ENCODE results near the gene ADCY9.
A peak's percentile ranks its signal among the peaks of the same experiment; 100 is the strongest.

Gene ADCY9

GRCh38 chr16:4114257-4115208 is 1.7 kb downstream of the ADCY9 start:
- no peak overlapping the region for H3K4me3 ChIP-seq (ENCODE audit: low read depth, low read length)
- TF ChIP-seq POLR2A (IDR thresholded peaks at IDR 0.05; ENCODE audit: extremely low read depth, insufficient read length): no peak
- TF ChIP-seq MYC (IDR thresholded peaks at IDR 0.05; ENCODE audit: low read depth, low read length): no peak
- TF ChIP-seq, protein P1, sequence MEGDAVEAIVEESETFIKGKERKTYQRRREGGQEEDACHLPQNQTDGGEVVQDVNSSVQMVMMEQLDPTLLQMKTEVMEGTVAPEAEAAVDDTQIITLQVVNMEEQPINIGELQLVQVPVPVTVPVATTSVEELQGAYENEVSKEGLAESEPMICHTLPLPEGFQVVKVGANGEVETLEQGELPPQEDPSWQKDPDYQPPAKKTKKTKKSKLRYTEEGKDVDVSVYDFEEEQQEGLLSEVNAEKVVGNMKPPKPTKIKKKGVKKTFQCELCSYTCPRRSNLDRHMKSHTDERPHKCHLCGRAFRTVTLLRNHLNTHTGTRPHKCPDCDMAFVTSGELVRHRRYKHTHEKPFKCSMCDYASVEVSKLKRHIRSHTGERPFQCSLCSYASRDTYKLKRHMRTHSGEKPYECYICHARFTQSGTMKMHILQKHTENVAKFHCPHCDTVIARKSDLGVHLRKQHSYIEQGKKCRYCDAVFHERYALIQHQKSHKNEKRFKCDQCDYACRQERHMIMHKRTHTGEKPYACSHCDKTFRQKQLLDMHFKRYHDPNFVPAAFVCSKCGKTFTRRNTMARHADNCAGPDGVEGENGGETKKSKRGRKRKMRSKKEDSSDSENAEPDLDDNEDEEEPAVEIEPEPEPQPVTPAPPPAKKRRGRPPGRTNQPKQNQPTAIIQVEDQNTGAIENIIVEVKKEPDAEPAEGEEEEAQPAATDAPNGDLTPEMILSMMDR (IDR thresholded peaks at IDR 0.05; ENCODE audit: low read depth, low read length): no peak
- TF ChIP-seq, protein P2, sequence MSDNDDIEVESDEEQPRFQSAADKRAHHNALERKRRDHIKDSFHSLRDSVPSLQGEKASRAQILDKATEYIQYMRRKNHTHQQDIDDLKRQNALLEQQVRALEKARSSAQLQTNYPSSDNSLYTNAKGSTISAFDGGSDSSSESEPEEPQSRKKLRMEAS (IDR thresholded peaks at IDR 0.05; ENCODE audit: low read depth, low read length): no peak
- no peak for DNase-seq (ENCODE audit: low read depth)

DNA sequence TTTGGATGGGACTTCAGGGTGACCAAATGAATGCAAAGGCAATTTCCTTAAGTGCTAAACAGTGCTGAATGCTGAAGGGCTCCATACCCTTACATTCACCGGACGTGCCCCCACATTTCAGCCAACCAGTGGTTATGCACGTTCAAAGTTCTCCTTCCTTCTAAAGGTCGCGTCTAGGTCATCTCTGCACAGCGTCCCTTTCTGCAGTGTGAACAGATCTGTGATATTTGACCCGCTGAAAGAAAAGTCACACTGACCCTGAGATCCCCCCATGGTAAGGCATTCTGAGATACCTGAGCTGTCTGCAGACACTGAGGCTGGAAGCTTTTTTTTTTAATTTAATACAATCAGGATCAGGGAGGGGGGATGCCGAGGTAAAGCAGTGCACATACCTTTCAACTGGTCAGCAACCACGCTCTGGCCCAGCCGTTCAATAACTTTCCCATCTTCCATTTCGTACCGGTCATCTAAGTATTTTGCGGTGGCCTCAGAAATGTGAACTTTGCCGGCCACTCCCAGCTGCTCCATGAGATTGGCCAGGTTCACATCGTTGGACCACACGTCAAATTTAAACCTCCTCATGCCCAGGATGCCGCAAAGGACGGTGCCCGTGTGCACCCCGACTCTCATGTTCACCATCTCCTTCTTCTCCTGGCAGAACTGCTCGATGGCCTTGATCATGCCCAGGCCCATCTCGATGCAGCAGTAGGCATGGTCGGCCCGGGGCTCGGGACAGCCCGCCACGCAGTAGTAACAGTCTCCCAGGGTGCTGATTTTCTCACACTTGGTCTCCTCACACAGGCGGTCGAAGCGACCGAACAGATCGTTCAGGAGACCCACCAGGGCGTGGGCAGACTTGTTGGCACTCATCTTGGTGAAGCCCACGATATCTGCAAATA is 2.6 kb downstream of the ADCY9 start:
- peak overlapping the region; percentile 40 for H3K4me3 ChIP-seq (ENCODE audit: low read depth, low read length)
- peak; percentile 53 for DNase-seq (ENCODE audit: low read depth)
- TF ChIP-seq, protein P1 (IDR thresholded peaks at IDR 0.05; ENCODE audit: low read depth, low read length): no peak

DNA sequence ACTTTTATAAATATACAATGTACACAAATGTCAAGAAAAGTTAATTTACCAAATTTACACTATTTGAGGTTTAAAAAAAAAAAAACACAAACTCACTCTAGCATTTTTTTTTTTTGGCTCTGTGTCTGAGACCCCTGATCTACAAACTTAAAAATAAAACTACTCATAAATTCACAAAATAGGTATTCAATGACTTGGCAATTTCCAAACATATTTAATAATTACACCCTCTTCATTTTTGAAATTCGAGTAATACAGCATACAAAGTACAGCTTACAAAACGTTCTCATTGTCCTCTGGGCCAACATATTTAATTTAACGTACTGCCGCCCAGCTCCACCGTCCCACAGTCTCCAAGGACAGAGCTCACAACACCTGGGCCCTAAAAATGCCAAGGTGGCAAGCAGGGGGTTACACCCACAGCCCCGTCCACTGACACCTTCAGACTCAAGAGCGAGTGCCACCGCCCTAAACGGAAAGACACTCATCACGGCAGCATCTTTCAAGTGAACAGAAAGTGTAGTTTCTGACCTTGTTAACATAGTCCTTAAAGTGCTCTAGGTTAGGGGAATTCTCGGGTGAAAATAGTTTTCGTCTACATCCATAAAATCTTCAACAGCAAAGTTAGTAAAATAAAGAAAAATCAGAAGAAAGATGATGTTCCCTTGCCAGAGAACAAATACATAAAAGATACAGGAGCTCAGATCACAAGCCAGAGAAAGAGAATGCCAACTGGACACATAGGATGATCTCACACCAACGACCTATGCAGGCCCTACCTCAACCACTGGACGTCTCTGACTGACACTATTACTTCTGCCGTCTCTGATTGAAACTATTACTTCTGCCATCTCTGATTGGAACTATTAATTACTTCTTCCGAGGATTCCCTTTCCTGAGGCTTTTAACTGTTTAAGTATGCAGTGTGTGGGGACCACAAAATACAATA is 4.2 kb downstream of the ADCY9 start:
- peak overlapping the region; percentile 40 for H3K4me3 ChIP-seq (ENCODE audit: low read depth, low read length)
- DNase-seq (ENCODE audit: low read depth): no peak
- TF ChIP-seq, protein P1 (IDR thresholded peaks at IDR 0.05; ENCODE audit: low read depth, low read length): no peak
- TF ChIP-seq MYC (IDR thresholded peaks at IDR 0.05; ENCODE audit: low read depth, low read length) (no peak), POLR2A (IDR thresholded peaks at IDR 0.05; ENCODE audit: extremely low read depth, insufficient read length) (no peak)
- TF ChIP-seq, protein P2 (IDR thresholded peaks at IDR 0.05; ENCODE audit: low read depth, low read length): no peak

GRCh38 chr16:4110680-4111079 is 5.6 kb downstream of the ADCY9 start:
- TF ChIP-seq MYC (IDR thresholded peaks at IDR 0.05; ENCODE audit: low read depth, low read length): no peak
- TF ChIP-seq, protein P1 (IDR thresholded peaks at IDR 0.05; ENCODE audit: low read depth, low read length): no peak
- no peak for TF ChIP-seq POLR2A (IDR thresholded peaks at IDR 0.05; ENCODE audit: extremely low read depth, insufficient read length)
- TF ChIP-seq, protein P2 (IDR thresholded peaks at IDR 0.05; ENCODE audit: low read depth, low read length): no peak
- DNase-seq (ENCODE audit: low read depth): no peak
- H3K4me3 ChIP-seq (ENCODE audit: low read depth, low read length): no peak overlapping the region

GRCh38 chr16:4110065-4110464 is 6.2 kb downstream of the ADCY9 start:
- TF ChIP-seq, protein P1 (IDR thresholded peaks at IDR 0.05; ENCODE audit: low read depth, low read length): no peak
- TF ChIP-seq MYC (IDR thresholded peaks at IDR 0.05; ENCODE audit: low read depth, low read length) (no peak), POLR2A (IDR thresholded peaks at IDR 0.05; ENCODE audit: extremely low read depth, insufficient read length) (no peak)
- TF ChIP-seq, protein P2 (IDR thresholded peaks at IDR 0.05; ENCODE audit: low read depth, low read length): no peak
- DNase-seq (ENCODE audit: low read depth): no peak
- no peak overlapping the region for H3K4me3 ChIP-seq (ENCODE audit: low read depth, low read length)
